MM.1S (cell line): Measurements from ENCODE around the gene TMEM147.

Experiments
- EZH2 ChIP-seq: fragments of 300-600 bp; sonication (generic); optimal IDR thresholded peaks from 2 replicates; pipeline ENCODE3; 2017; ENCODE audit warnings: low read depth, mild to moderate bottlenecking, antibody characterized with exemption, low read length, mixed read lengths
- TF ChIP-seq, protein P1 (sequence below): fragments of 300-600 bp; sonication (generic); IDR thresholded peaks from 2 replicates; pipeline ENCODE4 v1.5.1; 2016; ENCODE audit warnings: antibody characterized with exemption, low read length, mixed read lengths

GRCh38 chr19:35558400-35559280 lies 13.2 kb downstream of the TMEM147 start:
- TF ChIP-seq, protein P1, sequence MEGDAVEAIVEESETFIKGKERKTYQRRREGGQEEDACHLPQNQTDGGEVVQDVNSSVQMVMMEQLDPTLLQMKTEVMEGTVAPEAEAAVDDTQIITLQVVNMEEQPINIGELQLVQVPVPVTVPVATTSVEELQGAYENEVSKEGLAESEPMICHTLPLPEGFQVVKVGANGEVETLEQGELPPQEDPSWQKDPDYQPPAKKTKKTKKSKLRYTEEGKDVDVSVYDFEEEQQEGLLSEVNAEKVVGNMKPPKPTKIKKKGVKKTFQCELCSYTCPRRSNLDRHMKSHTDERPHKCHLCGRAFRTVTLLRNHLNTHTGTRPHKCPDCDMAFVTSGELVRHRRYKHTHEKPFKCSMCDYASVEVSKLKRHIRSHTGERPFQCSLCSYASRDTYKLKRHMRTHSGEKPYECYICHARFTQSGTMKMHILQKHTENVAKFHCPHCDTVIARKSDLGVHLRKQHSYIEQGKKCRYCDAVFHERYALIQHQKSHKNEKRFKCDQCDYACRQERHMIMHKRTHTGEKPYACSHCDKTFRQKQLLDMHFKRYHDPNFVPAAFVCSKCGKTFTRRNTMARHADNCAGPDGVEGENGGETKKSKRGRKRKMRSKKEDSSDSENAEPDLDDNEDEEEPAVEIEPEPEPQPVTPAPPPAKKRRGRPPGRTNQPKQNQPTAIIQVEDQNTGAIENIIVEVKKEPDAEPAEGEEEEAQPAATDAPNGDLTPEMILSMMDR, result no peak
- TF ChIP-seq EZH2, result no peak
